GM18507 (cell line): ENCODE results near the gene SLFN12L.

ENCODE experiments used
- DNase-seq: peaks from one replicate; pipeline ENCODE4 v3.0.0; 2011; ENCODE audit warnings: low read depth; ENCODE audit not compliant: insufficient read length; ENCODE audit errors: extremely low spot score
- FAIRE-seq: peaks from 2 replicates; lab custom pipeline; 2011; peaks lifted over from hg19 to GRCh38; lab: Jason Lieb, UNC

Gene SLFN12L

GRCh38 chr17:35448899-35449227, 88.6 kb downstream of the SLFN12L start:
- DNase-seq (no peak), FAIRE-seq (no peak)

GRCh38 chr17:35448214-35448898, 89.1 kb downstream of the SLFN12L start, which contains the start of gene SLFN13:
Gene SLFN13 (minus strand): TSS chr17:35448766. CDS start chr17:35445680, 3,086 bp downstream.
- DNase-seq (peak; percentile 64), FAIRE-seq (peak; percentile 93)

GRCh38 chr17:35447499-35447898, 90.0 kb downstream of the SLFN12L start:
- no peak for DNase-seq
- FAIRE-seq, result no peak

GRCh38 chr17:35438433-35438832, 99.0 kb downstream of the SLFN12L start:
- FAIRE-seq, result no peak
- no peak for DNase-seq

- FAIRE-seq, result peak; percentile 46
- DNase-seq, result no peak
Measured at GRCh38 chr17:35433075-35433894, 104.2 kb downstream of the SLFN12L start.

- peak; percentile 96 for FAIRE-seq
- DNase-seq, result peak; percentile 29
Measured at GRCh38 chr17:35432176-35433074, 105.1 kb downstream of the SLFN12L start, which contains the start of gene SLFN12. Gene SLFN12 (minus strand): TSS chr17:35432500. CDS start chr17:35423028, 9,472 bp downstream.

- no peak for FAIRE-seq
- DNase-seq, result no peak
Measured at GRCh38 chr17:35429702-35430101, 107.8 kb downstream of the SLFN12L start.

GRCh38 chr17:35428229-35428628, 109.2 kb downstream of the SLFN12L start:
- DNase-seq (no peak), FAIRE-seq (no peak)

- FAIRE-seq, result no peak
- no peak for DNase-seq
Measured at GRCh38 chr17:35423761-35424160, 113.7 kb downstream of the SLFN12L start.
